ENCODE measurements around the gene VWA8. TPM values are rescaled to one million over a fixed set of nuclear protein-coding genes. Genes with fewer than 3 reads are reported as not detected.
A peak's percentile ranks its signal among the peaks of the same experiment; 100 is the strongest.

The VWA8 gene
- total RNA-seq, 1 donor from 2014 or later = 21.4 TPM

- intact Hi-C loops (cut with DNase I) = no loop called here
- ATAC-seq (peak; percentile 29), DNase-seq (ENCODE audit: low spot score) (no peak)
Measured at GRCh38 chr13:41614671-41615527, 346.0 kb downstream of the VWA8 start.

- intact Hi-C loops (cut with DNase I) = no loop called here
- ATAC-seq (peak; percentile 85), DNase-seq (ENCODE audit: low spot score) (no peak)
Measured at GRCh38 chr13:41613984-41614661, 346.8 kb downstream of the VWA8 start.

- no peak for DNase-seq (ENCODE audit: low spot score)
- intact Hi-C loops (cut with DNase I) = no loop called here
- ATAC-seq = no peak
Measured at GRCh38 chr13:41613471-41613870, 347.4 kb downstream of the VWA8 start.

- ATAC-seq (no peak), DNase-seq (ENCODE audit: low spot score) (no peak)
- intact Hi-C loops (cut with DNase I) = no loop called here
Measured at GRCh38 chr13:41611385-41611784, 349.5 kb downstream of the VWA8 start.

- DNase-seq (ENCODE audit: low spot score) = no peak
- ATAC-seq = peak; percentile 56
- intact Hi-C loops (cut with DNase I) = no loop called here
Measured at GRCh38 chr13:41610404-41610803, 350.5 kb downstream of the VWA8 start.

- ATAC-seq (no peak), DNase-seq (ENCODE audit: low spot score) (no peak)
- intact Hi-C loops (cut with DNase I) = no loop called here
Measured at GRCh38 chr13:41609828-41610227, 351.1 kb downstream of the VWA8 start.

- intact Hi-C loops (cut with DNase I) = no loop called here
- ATAC-seq (no peak), DNase-seq (ENCODE audit: low spot score) (no peak)
Measured at GRCh38 chr13:41608839-41609177, 352.1 kb downstream of the VWA8 start.

GRCh38 chr13:41608111-41608838 lies 352.6 kb downstream of the VWA8 start:
- intact Hi-C loops (cut with DNase I) = no loop called here
- ATAC-seq = no peak

GRCh38 chr13:41606646-41607045 lies 354.3 kb downstream of the VWA8 start:
- DNase-seq (ENCODE audit: low spot score) (no peak), ATAC-seq (no peak)
- intact Hi-C loops (cut with DNase I) = no loop called here

More at GRCh38 chr13:41608111-41608838, 352.6 kb downstream of the VWA8 start:
- no peak for DNase-seq (ENCODE audit: low spot score)

GRCh38 chr13:41605319-41606285 lies 355.3 kb downstream of the VWA8 start:
- no peak for ATAC-seq
- intact Hi-C loops (cut with DNase I) = no loop called here
- no peak for DNase-seq (ENCODE audit: low spot score)

- intact Hi-C loops (cut with DNase I) = no loop called here
- DNase-seq (ENCODE audit: low spot score) = no peak
- ATAC-seq = no peak
Measured at GRCh38 chr13:41603917-41604316, 357.0 kb downstream of the VWA8 start.

GRCh38 chr13:41601718-41602445 lies 359.0 kb downstream of the VWA8 start:
- intact Hi-C loops (cut with DNase I) = no loop called here
- ATAC-seq (peak; percentile 46), DNase-seq (ENCODE audit: low spot score) (no peak)

- ATAC-seq (no peak), DNase-seq (ENCODE audit: low spot score) (no peak)
- intact Hi-C loops (cut with DNase I) = loop anchor here (5.0 kb wide), 1 partner anchor 367 kb away; no protein-coding TSS in a partner anchor
Measured at GRCh38 chr13:41599619-41600018, 361.3 kb downstream of the VWA8 start.

- intact Hi-C loops (cut with DNase I) = loop anchor here (5.0 kb wide), 1 partner anchor 365 kb away; no protein-coding TSS in a partner anchor
- DNase-seq (ENCODE audit: low spot score) (no peak), ATAC-seq (no peak)
Measured at GRCh38 chr13:41597348-41598041, 363.4 kb downstream of the VWA8 start.

GRCh38 chr13:41596190-41596589 lies 364.7 kb downstream of the VWA8 start:
- DNase-seq (ENCODE audit: low spot score) (no peak), ATAC-seq (no peak)
- intact Hi-C loops (cut with DNase I) = loop anchor here (5.0 kb wide), 1 partner anchor 364 kb away; no protein-coding TSS in a partner anchor

GRCh38 chr13:41595298-41595697 lies 365.6 kb downstream of the VWA8 start:
- DNase-seq (ENCODE audit: low spot score) (no peak), ATAC-seq (no peak)
- intact Hi-C loops (cut with DNase I) = loop anchor here (5.0 kb wide), 1 partner anchor 363 kb away; no protein-coding TSS in a partner anchor

GRCh38 chr13:41590643-41591042 lies 370.3 kb downstream of the VWA8 start:
- intact Hi-C loops (cut with DNase I) = no loop called here
- ATAC-seq (no peak), DNase-seq (ENCODE audit: low spot score) (no peak)
